ENCODE data around the gene CD1B. TPM values are rescaled to one million over a fixed set of nuclear protein-coding genes. Genes with fewer than 3 reads are reported as not detected.

Gene CD1B
- total and polyA plus RNA-seq, 8 donors, result 0.19 TPM; not detected in 7

- Histone ChIP-seq H3K27ac (no peak overlapping the region), H3K4me3 (no peak overlapping the region), H3K4me1 (no peaks in the 10 kb centered on the region), H3K36me3 (no peaks in the 10 kb centered on the region), H3K9me3 (no peaks in the 10 kb centered on the region), H3K27me3 (no peaks in the 10 kb centered on the region)
- 38 to 52% methylated on average over 8 of the region's 8 CpGs for WGBS, 2 donors
- FAIRE-seq, result no peak
- TF ChIP-seq, protein P1, sequence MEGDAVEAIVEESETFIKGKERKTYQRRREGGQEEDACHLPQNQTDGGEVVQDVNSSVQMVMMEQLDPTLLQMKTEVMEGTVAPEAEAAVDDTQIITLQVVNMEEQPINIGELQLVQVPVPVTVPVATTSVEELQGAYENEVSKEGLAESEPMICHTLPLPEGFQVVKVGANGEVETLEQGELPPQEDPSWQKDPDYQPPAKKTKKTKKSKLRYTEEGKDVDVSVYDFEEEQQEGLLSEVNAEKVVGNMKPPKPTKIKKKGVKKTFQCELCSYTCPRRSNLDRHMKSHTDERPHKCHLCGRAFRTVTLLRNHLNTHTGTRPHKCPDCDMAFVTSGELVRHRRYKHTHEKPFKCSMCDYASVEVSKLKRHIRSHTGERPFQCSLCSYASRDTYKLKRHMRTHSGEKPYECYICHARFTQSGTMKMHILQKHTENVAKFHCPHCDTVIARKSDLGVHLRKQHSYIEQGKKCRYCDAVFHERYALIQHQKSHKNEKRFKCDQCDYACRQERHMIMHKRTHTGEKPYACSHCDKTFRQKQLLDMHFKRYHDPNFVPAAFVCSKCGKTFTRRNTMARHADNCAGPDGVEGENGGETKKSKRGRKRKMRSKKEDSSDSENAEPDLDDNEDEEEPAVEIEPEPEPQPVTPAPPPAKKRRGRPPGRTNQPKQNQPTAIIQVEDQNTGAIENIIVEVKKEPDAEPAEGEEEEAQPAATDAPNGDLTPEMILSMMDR (IDR thresholded peaks at IDR 0.05), result no peak
- intact Hi-C loops (cut with DNase I), result no loop called here
- ATAC-seq, result no peak
- DNase-seq, result no peak
These were observed 2.2 kb upstream of the CD1B start for GRCh38 chr1:158333405-158334155.

DNA sequence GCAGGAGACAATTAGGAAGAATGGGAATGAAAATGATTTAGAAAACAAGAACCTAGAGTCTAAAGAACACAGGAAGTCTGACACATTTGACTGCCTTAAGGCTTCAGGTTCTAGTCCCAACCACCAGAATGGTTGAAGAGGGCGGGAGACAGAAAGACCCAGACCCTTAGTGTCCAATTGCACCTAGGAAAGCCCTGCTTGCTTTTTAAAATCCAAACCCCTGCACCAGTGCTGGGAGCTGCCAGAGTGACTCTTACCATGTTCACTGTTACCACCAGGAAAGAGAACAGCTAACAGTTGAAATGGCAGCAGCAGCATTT is 265 bp downstream of the CD1B start:
- intact Hi-C loops (cut with DNase I), result no loop called here
- no peaks in the 10 kb centered on the region for H3K27me3 ChIP-seq
- TF ChIP-seq, protein P1 (IDR thresholded peaks at IDR 0.05), result no peak
- ATAC-seq, result no peak
- no peak for DNase-seq
- WGBS, 2 donors, result 53 to 100% methylated on average over 1 of the region's 1 CpG
- H3K4me3 ChIP-seq, result no peak overlapping the region
- no peak for FAIRE-seq
- H3K27ac ChIP-seq, result no peak overlapping the region
- no peaks in the 10 kb centered on the region for H3K9me3 ChIP-seq
- no peaks in the 10 kb centered on the region for H3K4me1 ChIP-seq
- H3K36me3 ChIP-seq, result no peaks in the 10 kb centered on the region

DNA sequence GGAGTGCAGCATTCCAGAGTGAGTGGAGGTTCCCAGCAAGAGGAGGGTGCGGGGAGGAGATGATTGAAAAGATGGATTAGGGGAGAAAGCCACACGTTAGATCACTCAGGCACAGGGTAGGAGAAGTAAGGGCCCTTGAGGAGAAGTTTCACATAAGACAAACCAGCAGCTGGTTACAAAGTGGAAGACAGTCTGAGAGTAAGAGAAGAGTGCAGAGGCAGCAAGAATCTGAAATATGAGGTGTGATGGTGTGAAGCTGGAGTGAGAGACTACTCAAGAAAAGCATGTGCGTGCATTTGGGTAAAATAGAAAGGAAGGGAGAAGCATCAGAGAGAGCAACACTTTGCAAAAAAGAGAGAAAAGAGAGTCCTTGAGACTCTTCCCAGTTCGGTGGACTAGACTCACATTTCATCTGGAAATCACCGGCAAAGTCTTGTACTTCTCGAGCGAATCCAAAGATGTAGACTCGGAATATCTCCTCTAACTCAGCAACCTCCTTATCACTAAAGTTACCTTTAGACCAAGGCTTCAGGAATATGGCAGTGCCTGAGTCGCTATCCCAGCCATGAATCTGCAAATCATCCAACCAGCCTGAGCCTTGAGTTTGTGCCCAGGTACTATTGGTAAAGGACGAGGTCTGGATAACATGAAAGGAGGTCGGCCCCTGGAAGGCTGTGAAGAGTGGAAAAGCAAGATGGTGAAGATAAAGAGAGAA is 783 bp downstream of the CD1B start:
- no peak for ATAC-seq
- 54 to 61% methylated on average over 11 of the region's 11 CpGs for WGBS, 2 donors
- Histone ChIP-seq H3K36me3 (no peaks in the 10 kb centered on the region), H3K4me1 (no peaks in the 10 kb centered on the region), H3K4me3 (no peak overlapping the region), H3K27ac (no peak overlapping the region), H3K27me3 (no peaks in the 10 kb centered on the region), H3K9me3 (no peaks in the 10 kb centered on the region)
- FAIRE-seq, result no peak
- intact Hi-C loops (cut with DNase I), result no loop called here
- TF ChIP-seq, protein P1 (IDR thresholded peaks at IDR 0.05), result no peak
- no peak for DNase-seq

DNA sequence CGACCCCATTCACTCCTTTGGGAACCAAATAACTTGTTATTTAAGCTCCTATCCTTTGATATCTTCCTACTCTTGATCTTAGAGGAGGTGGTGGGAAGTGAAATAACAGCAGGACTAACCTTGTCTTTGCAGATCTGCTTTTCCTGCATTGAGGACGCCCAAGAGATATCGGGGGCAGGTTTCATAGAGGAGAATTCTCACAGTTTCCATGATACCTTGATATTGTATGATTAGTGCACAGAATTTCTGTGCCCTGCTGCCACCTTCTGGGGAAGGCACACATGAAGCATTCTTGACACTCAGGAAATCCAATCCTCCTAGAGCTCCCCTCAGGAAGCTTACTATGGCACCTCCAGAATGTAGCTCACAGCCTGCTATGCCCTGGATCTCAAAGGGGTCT is 1.6 kb downstream of the CD1B start:
- DNase-seq (no peak), FAIRE-seq (no peak), ATAC-seq (no peak)
- no peaks in the 10 kb centered on the region for H3K4me1 ChIP-seq
- TF ChIP-seq, protein P1 (IDR thresholded peaks at IDR 0.05), result no peak
- H3K36me3 ChIP-seq, result no peaks in the 10 kb centered on the region
- WGBS, 2 donors, result 44 to 63% methylated on average over 3 of the region's 3 CpGs
- no peak overlapping the region for H3K27ac ChIP-seq
- intact Hi-C loops (cut with DNase I), result no loop called here
- no peak overlapping the region for H3K4me3 ChIP-seq
- no peaks in the 10 kb centered on the region for H3K9me3 ChIP-seq
- no peaks in the 10 kb centered on the region for H3K27me3 ChIP-seq

DNA sequence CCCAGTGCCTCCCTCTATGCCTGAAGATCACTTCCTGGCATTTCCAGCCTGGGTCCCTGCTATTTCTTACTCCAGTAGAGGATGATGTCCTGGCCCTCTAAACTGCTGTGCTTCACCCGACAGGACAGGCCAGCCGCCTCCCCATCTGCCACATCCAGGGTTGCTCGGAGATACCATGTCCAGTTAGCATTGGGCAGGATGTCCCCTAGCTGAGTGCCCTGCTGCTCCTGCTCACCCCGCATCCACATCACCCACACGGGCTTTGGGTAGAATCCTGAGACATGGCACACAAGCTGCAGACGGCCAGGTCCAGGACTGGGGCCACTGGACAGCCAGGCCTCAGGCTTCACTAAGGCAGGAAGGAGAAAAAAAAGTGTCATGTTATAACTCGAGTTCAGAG is 2.0 kb downstream of the CD1B start:
- DNase-seq, result no peak
- no peak overlapping the region for H3K27ac ChIP-seq
- TF ChIP-seq, protein P1 (IDR thresholded peaks at IDR 0.05), result no peak
- ATAC-seq, result no peak
- WGBS, 2 donors, result 54 to 73% methylated on average over 7 of the region's 7 CpGs
- H3K9me3 ChIP-seq, result no peaks in the 10 kb centered on the region
- no peak for FAIRE-seq
- H3K4me3 ChIP-seq, result no peak overlapping the region
- H3K27me3 ChIP-seq, result no peaks in the 10 kb centered on the region
- H3K36me3 ChIP-seq, result no peaks in the 10 kb centered on the region
- intact Hi-C loops (cut with DNase I), result no loop called here
- no peaks in the 10 kb centered on the region for H3K4me1 ChIP-seq
